ENCODE data around the gene RSRC2. TPM values are rescaled to one million over a fixed set of nuclear protein-coding genes. Genes with fewer than 3 reads are reported as not detected.

RSRC2 gene
- total and polyA plus RNA-seq, 9 of the 15 experiments (the other 6 are each of a cell fraction or from before 2014, with no cell fraction given) = 52.6 to 123 (median 80.3) TPM

GRCh38 chr12:122499991-122500684 lies 26.6 kb downstream of the RSRC2 start (continued):
- no peak for TF ChIP-seq ZNF449 (CRISPR knock-in tag; IDR thresholded peaks at IDR 0.05)
- peak; percentile 41 for TF ChIP-seq BRD9 (IDR thresholded peaks at IDR 0.05; ENCODE audit: low read depth, partially characterized antibody)
- TF ChIP-seq SIRT6 (IDR thresholded peaks at IDR 0.05; ENCODE audit: low read depth, low read length) = no peak
- no peak for TF ChIP-seq BRCA1 (IDR thresholded peaks at IDR 0.05)
- TF ChIP-seq BRCA1 (CRISPR knock-in tag; IDR thresholded peaks at IDR 0.05) = 0 out of 2 replicates have a peak, but pooled peaks have one; percentile 58
- TF ChIP-seq HDAC2 (IDR thresholded peaks at IDR 0.05) = no peak
- TF ChIP-seq ZMIZ1 (IDR thresholded peaks at IDR 0.05; ENCODE audit: low read depth in 2 of 2, low read length in 2 of 2) = no peak
- TF ChIP-seq USF1 (CRISPR knock-in tag; IDR thresholded peaks at IDR 0.05) = peak; percentile 49
- TF ChIP-seq HNRNPLL (IDR thresholded peaks at IDR 0.05; ENCODE audit: low read depth, low read length, poor library complexity, severe bottlenecking) = no peak
- TF ChIP-seq TBP (optimal IDR thresholded peaks at IDR 0.05; ENCODE audit: low read depth, low read length) = peak; percentile 45

All from K562 (cell line).